ENCODE data around the gene SMIM44.

SMIM44 gene

GRCh38 chr19:3524904-3525451 is 41.7 kb upstream of the SMIM44 start:
- no peaks in the 10 kb centered on the region for H3K27me3 ChIP-seq (ENCODE audit: control insufficient read depth, insufficient read depth, low read length)
- H3K4me3 ChIP-seq (ENCODE audit: low read depth, low read length) = no peak overlapping the region
- peaks cover 39% of the 10 kb centered on the region for H3K36me3 ChIP-seq (ENCODE audit: control insufficient read depth, insufficient read depth, low read length)
- no peaks in the 10 kb centered on the region for H3K4me1 ChIP-seq (ENCODE audit: control insufficient read depth, insufficient read depth, low read length)
- no peaks in the 10 kb centered on the region for H3K9me3 ChIP-seq (ENCODE audit: control insufficient read depth, insufficient read depth, low read length)
- H3K9ac ChIP-seq (ENCODE audit: low read depth, low read length) = no peak overlapping the region
- H3K27ac ChIP-seq (ENCODE audit: low read depth, low read length) = no peak overlapping the region

GRCh38 chr19:3524078-3524842 is 41.0 kb upstream of the SMIM44 start:
- H3K27ac ChIP-seq (ENCODE audit: low read depth, low read length) = no peak overlapping the region
- no peak overlapping the region for H3K9ac ChIP-seq (ENCODE audit: low read depth, low read length)
- peaks cover 41% of the 10 kb centered on the region for H3K36me3 ChIP-seq (ENCODE audit: control insufficient read depth, insufficient read depth, low read length)
- peaks cover 5% of the 10 kb centered on the region; the same call in 1 of the 2 replicates for H3K4me1 ChIP-seq (ENCODE audit: control insufficient read depth, insufficient read depth, low read length)
- no peaks in the 10 kb centered on the region for H3K27me3 ChIP-seq (ENCODE audit: control insufficient read depth, insufficient read depth, low read length)
- no peaks in the 10 kb centered on the region for H3K9me3 ChIP-seq (ENCODE audit: control insufficient read depth, insufficient read depth, low read length)
- no peak overlapping the region for H3K4me3 ChIP-seq (ENCODE audit: low read depth, low read length)

- no peaks in the 10 kb centered on the region for H3K27me3 ChIP-seq (ENCODE audit: control insufficient read depth, insufficient read depth, low read length)
- H3K27ac ChIP-seq (ENCODE audit: low read depth, low read length) = no peak overlapping the region
- peaks cover 12% of the 10 kb centered on the region for H3K4me1 ChIP-seq (ENCODE audit: control insufficient read depth, insufficient read depth, low read length)
- no peak overlapping the region for H3K4me3 ChIP-seq (ENCODE audit: low read depth, low read length)
- H3K9me3 ChIP-seq (ENCODE audit: control insufficient read depth, insufficient read depth, low read length) = no peaks in the 10 kb centered on the region
- no peak overlapping the region for H3K9ac ChIP-seq (ENCODE audit: low read depth, low read length)
- H3K36me3 ChIP-seq (ENCODE audit: control insufficient read depth, insufficient read depth, low read length) = peaks cover 41% of the 10 kb centered on the region
These were observed 40.3 kb upstream of the SMIM44 start for GRCh38 chr19:3523361-3524077.

- Histone ChIP-seq H3K36me3 (ENCODE audit: control insufficient read depth, insufficient read depth, low read length) (peaks cover 40% of the 10 kb centered on the region), H3K4me1 (ENCODE audit: control insufficient read depth, insufficient read depth, low read length) (peaks cover 15% of the 10 kb centered on the region), H3K27me3 (ENCODE audit: control insufficient read depth, insufficient read depth, low read length) (no peaks in the 10 kb centered on the region), H3K4me3 (ENCODE audit: low read depth, low read length) (no peak overlapping the region), H3K27ac (ENCODE audit: low read depth, low read length) (no peak overlapping the region), H3K9me3 (ENCODE audit: control insufficient read depth, insufficient read depth, low read length) (no peaks in the 10 kb centered on the region), H3K9ac (ENCODE audit: low read depth, low read length) (no peak overlapping the region)
These were observed 39.5 kb upstream of the SMIM44 start for GRCh38 chr19:3522421-3523360.

GRCh38 chr19:3521104-3521445 is 37.8 kb upstream of the SMIM44 start:
- Histone ChIP-seq H3K9me3 (ENCODE audit: control insufficient read depth, insufficient read depth, low read length) (no peaks in the 10 kb centered on the region), H3K27me3 (ENCODE audit: control insufficient read depth, insufficient read depth, low read length) (no peaks in the 10 kb centered on the region), H3K36me3 (ENCODE audit: control insufficient read depth, insufficient read depth, low read length) (peaks cover 31% of the 10 kb centered on the region), H3K4me1 (ENCODE audit: control insufficient read depth, insufficient read depth, low read length) (peaks cover 15% of the 10 kb centered on the region), H3K4me3 (ENCODE audit: low read depth, low read length) (no peak overlapping the region), H3K27ac (ENCODE audit: low read depth, low read length) (no peak overlapping the region), H3K9ac (ENCODE audit: low read depth, low read length) (no peak overlapping the region)

- Histone ChIP-seq H3K36me3 (ENCODE audit: control insufficient read depth, insufficient read depth, low read length) (peaks cover 31% of the 10 kb centered on the region), H3K4me3 (ENCODE audit: low read depth, low read length) (no peak overlapping the region), H3K27me3 (ENCODE audit: control insufficient read depth, insufficient read depth, low read length) (no peaks in the 10 kb centered on the region), H3K27ac (ENCODE audit: low read depth, low read length) (no peak overlapping the region), H3K9me3 (ENCODE audit: control insufficient read depth, insufficient read depth, low read length) (no peaks in the 10 kb centered on the region), H3K4me1 (ENCODE audit: control insufficient read depth, insufficient read depth, low read length) (peaks cover 15% of the 10 kb centered on the region), H3K9ac (ENCODE audit: low read depth, low read length) (no peak overlapping the region)
These were observed 37.2 kb upstream of the SMIM44 start for GRCh38 chr19:3520166-3521103.

GRCh38 chr19:3519126-3519525 is 35.9 kb upstream of the SMIM44 start:
- Histone ChIP-seq H3K4me3 (ENCODE audit: low read depth, low read length) (no peak overlapping the region), H3K36me3 (ENCODE audit: control insufficient read depth, insufficient read depth, low read length) (peaks cover 22% of the 10 kb centered on the region), H3K9me3 (ENCODE audit: control insufficient read depth, insufficient read depth, low read length) (no peaks in the 10 kb centered on the region), H3K9ac (ENCODE audit: low read depth, low read length) (no peak overlapping the region), H3K27me3 (ENCODE audit: control insufficient read depth, insufficient read depth, low read length) (no peaks in the 10 kb centered on the region), H3K27ac (ENCODE audit: low read depth, low read length) (no peak overlapping the region), H3K4me1 (ENCODE audit: control insufficient read depth, insufficient read depth, low read length) (peaks cover 15% of the 10 kb centered on the region)

- Histone ChIP-seq H3K4me3 (ENCODE audit: low read depth, low read length) (no peak overlapping the region), H3K36me3 (ENCODE audit: control insufficient read depth, insufficient read depth, low read length) (peaks cover 17% of the 10 kb centered on the region), H3K27me3 (ENCODE audit: control insufficient read depth, insufficient read depth, low read length) (no peaks in the 10 kb centered on the region), H3K4me1 (ENCODE audit: control insufficient read depth, insufficient read depth, low read length) (peaks cover 15% of the 10 kb centered on the region), H3K27ac (ENCODE audit: low read depth, low read length) (peak overlapping the region; percentile 48), H3K9me3 (ENCODE audit: control insufficient read depth, insufficient read depth, low read length) (no peaks in the 10 kb centered on the region), H3K9ac (ENCODE audit: low read depth, low read length) (no peak overlapping the region)
These were observed 35.4 kb upstream of the SMIM44 start for GRCh38 chr19:3518659-3519058.

GRCh38 chr19:3518255-3518654 is 35.0 kb upstream of the SMIM44 start:
- H3K27me3 ChIP-seq (ENCODE audit: control insufficient read depth, insufficient read depth, low read length) = no peaks in the 10 kb centered on the region
- peak overlapping the region; percentile 48 for H3K27ac ChIP-seq (ENCODE audit: low read depth, low read length)
- no peak overlapping the region for H3K4me3 ChIP-seq (ENCODE audit: low read depth, low read length)
- H3K36me3 ChIP-seq (ENCODE audit: control insufficient read depth, insufficient read depth, low read length) = peaks cover 14% of the 10 kb centered on the region
- H3K9ac ChIP-seq (ENCODE audit: low read depth, low read length) = no peak overlapping the region
- H3K4me1 ChIP-seq (ENCODE audit: control insufficient read depth, insufficient read depth, low read length) = peaks cover 15% of the 10 kb centered on the region
- H3K9me3 ChIP-seq (ENCODE audit: control insufficient read depth, insufficient read depth, low read length) = no peaks in the 10 kb centered on the region

GRCh38 chr19:3517638-3518037 is 34.4 kb upstream of the SMIM44 start:
- Histone ChIP-seq H3K36me3 (ENCODE audit: control insufficient read depth, insufficient read depth, low read length) (peaks cover 10% of the 10 kb centered on the region; the same call in 1 of the 2 replicates), H3K9me3 (ENCODE audit: control insufficient read depth, insufficient read depth, low read length) (no peaks in the 10 kb centered on the region), H3K4me1 (ENCODE audit: control insufficient read depth, insufficient read depth, low read length) (peaks cover 15% of the 10 kb centered on the region), H3K27ac (ENCODE audit: low read depth, low read length) (peak overlapping the region; percentile 25), H3K27me3 (ENCODE audit: control insufficient read depth, insufficient read depth, low read length) (no peaks in the 10 kb centered on the region), H3K4me3 (ENCODE audit: low read depth, low read length) (no peak overlapping the region), H3K9ac (ENCODE audit: low read depth, low read length) (no peak overlapping the region)
